Endodermal cell (in vitro differentiated cells): ENCODE data around the gene NIN. TPM values are rescaled to one million over a fixed set of nuclear protein-coding genes. Genes with fewer than 3 reads are reported as not detected.
A peak's percentile ranks its signal among the peaks of the same experiment; 100 is the strongest.

ENCODE experiments used
- DNase-seq: peaks from one replicate; pipeline ENCODE4 v3.0.0-alpha.2; 2017
- H3K27ac ChIP-seq: 2 replicates; pipeline ENCODE4 v1.5.1; 2013; ENCODE audit warnings: mild to moderate bottlenecking, low read depth, low read length, moderate library complexity
- H3K27me3 ChIP-seq: 2 replicates; pipeline ENCODE4 v1.6.1; 2013; ENCODE audit warnings: mild to moderate bottlenecking, low read length, moderate library complexity; ENCODE audit not compliant: insufficient read depth, control insufficient read depth, poor library complexity, severe bottlenecking
- H3K36me3 ChIP-seq: 2 replicates; pipeline ENCODE4 v1.7.0; 2013; ENCODE audit warnings: mild to moderate bottlenecking, low read length, moderate library complexity; ENCODE audit not compliant: control insufficient read depth, insufficient read depth
- H3K4me1 ChIP-seq: one replicate; pipeline ENCODE4 v1.7.0; 2013; ENCODE audit warnings: low read length; ENCODE audit not compliant: control insufficient read depth, insufficient read depth
- H3K4me3 ChIP-seq: 2 replicates; pipeline ENCODE4 v1.5.1; 2013; ENCODE audit warnings: mild to moderate bottlenecking, low read length, moderate library complexity
- H3K9ac ChIP-seq: 2 replicates; pipeline ENCODE4 v1.6.1; 2013; ENCODE audit warnings: mild to moderate bottlenecking, low read length, moderate library complexity; ENCODE audit not compliant: poor library complexity, severe bottlenecking; ENCODE audit errors: extremely low read depth
- H3K9me3 ChIP-seq: 2 replicates; pipeline ENCODE4 v1.6.1; 2013; ENCODE audit warnings: mild to moderate bottlenecking, low read length, moderate library complexity; ENCODE audit not compliant: control insufficient read depth
- H3K27ac Mint-ChIP-seq: 2 replicates; pipeline ENCODE4 v1.8.0; 2020; ENCODE audit warnings: mixed read lengths
- H3K27me3 Mint-ChIP-seq: 2 replicates; pipeline ENCODE4 v1.8.0; 2021; ENCODE audit warnings: mild to moderate bottlenecking, mixed read lengths; ENCODE audit not compliant: insufficient read depth
- H3K36me3 Mint-ChIP-seq: 2 replicates; pipeline ENCODE4 v1.8.0; 2020; ENCODE audit warnings: low read depth, mixed read lengths
- H3K4me1 Mint-ChIP-seq: 2 replicates; pipeline ENCODE4 v1.8.0; 2020; ENCODE audit warnings: mixed read lengths
- H3K4me3 Mint-ChIP-seq: 2 replicates; pipeline ENCODE4 v1.8.0; 2020; ENCODE audit warnings: mild to moderate bottlenecking, moderate library complexity, mixed read lengths
- H3K9me3 Mint-ChIP-seq: 2 replicates; pipeline ENCODE4 v1.8.0; 2020; ENCODE audit warnings: mild to moderate bottlenecking, mixed read lengths
- WGBS, 2 experiments: methylation state at CpG; one replicate each; pipeline versions ENCODE4 v1.1.5 to v1.1.7; 2013; ENCODE audit warnings: missing lambda C conversion rate in 2 of 2, mixed read lengths in 1 of 2; ENCODE audit not compliant: insufficient coverage in 1 of 2, insufficient read length in 1 of 2; 5-methylcytosine and 5-hydroxymethylcytosine counted together
- total RNA-seq, 2 donors: library from RNA; stranded (reverse); fragmentation: NEBNext Ultra II Directional in 1 of 2; extraction: Animal tissue kit (Norgen Biotek cat#: 25700) in 1 of 2; gene quantifications; 2 replicates in 1 of 2; 3 replicates in 1 of 2; pipeline ENCODE4 v1.2.1, GENCODE V29; 2021
- TF ChIP-seq, protein P1 (sequence below): fragments of 200-600 bp; sonication (generic); conservative IDR thresholded peaks from 2 replicates; pipeline ENCODE4 v1.5.0; 2021; ENCODE audit warnings: antibody characterized with exemption, mild to moderate bottlenecking

Gene NIN
- total RNA-seq, 2 donors from 2014 or later = 3.3 to 4.1 TPM

- H3K36me3 Mint-ChIP-seq = no peaks in the 10 kb centered on the region
- no peak overlapping the region for H3K4me3 Mint-ChIP-seq
- no peaks in the 10 kb centered on the region for H3K36me3 ChIP-seq
- H3K9ac ChIP-seq = no peak overlapping the region
- H3K4me1 Mint-ChIP-seq = no peaks in the 10 kb centered on the region
- no peaks in the 10 kb centered on the region for H3K27me3 ChIP-seq
- TF ChIP-seq, protein P1, sequence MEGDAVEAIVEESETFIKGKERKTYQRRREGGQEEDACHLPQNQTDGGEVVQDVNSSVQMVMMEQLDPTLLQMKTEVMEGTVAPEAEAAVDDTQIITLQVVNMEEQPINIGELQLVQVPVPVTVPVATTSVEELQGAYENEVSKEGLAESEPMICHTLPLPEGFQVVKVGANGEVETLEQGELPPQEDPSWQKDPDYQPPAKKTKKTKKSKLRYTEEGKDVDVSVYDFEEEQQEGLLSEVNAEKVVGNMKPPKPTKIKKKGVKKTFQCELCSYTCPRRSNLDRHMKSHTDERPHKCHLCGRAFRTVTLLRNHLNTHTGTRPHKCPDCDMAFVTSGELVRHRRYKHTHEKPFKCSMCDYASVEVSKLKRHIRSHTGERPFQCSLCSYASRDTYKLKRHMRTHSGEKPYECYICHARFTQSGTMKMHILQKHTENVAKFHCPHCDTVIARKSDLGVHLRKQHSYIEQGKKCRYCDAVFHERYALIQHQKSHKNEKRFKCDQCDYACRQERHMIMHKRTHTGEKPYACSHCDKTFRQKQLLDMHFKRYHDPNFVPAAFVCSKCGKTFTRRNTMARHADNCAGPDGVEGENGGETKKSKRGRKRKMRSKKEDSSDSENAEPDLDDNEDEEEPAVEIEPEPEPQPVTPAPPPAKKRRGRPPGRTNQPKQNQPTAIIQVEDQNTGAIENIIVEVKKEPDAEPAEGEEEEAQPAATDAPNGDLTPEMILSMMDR = no peak
- no peaks in the 10 kb centered on the region for H3K9me3 ChIP-seq
- no peak for DNase-seq
- no peak overlapping the region for H3K4me3 ChIP-seq
- WGBS, 2 experiments = 96 to 100% methylated on average over 3 to 4 of the region's 4 CpGs
- no peaks in the 10 kb centered on the region for H3K9me3 Mint-ChIP-seq
- H3K27me3 Mint-ChIP-seq = no peaks in the 10 kb centered on the region
- no peak overlapping the region for H3K27ac Mint-ChIP-seq
- no peak overlapping the region for H3K27ac ChIP-seq
- no peaks in the 10 kb centered on the region for H3K4me1 ChIP-seq
Measured at GRCh38 chr14:50739186-50739585, 91.8 kb downstream of the NIN start.

- H3K4me3 Mint-ChIP-seq = no peak overlapping the region
- no peak for DNase-seq
- Histone ChIP-seq H3K9ac (no peak overlapping the region), H3K27me3 (no peaks in the 10 kb centered on the region), H3K9me3 (no peaks in the 10 kb centered on the region), H3K36me3 (no peaks in the 10 kb centered on the region), H3K4me1 (no peaks in the 10 kb centered on the region), H3K27ac (no peak overlapping the region), H3K4me3 (no peak overlapping the region)
- no peaks in the 10 kb centered on the region for H3K9me3 Mint-ChIP-seq
- no peaks in the 10 kb centered on the region for H3K27me3 Mint-ChIP-seq
- no peaks in the 10 kb centered on the region for H3K4me1 Mint-ChIP-seq
- no peaks in the 10 kb centered on the region for H3K36me3 Mint-ChIP-seq
- 90 to 95% methylated on average over 3 to 6 of the region's 6 CpGs for WGBS, 2 experiments
- no peak overlapping the region for H3K27ac Mint-ChIP-seq
- TF ChIP-seq, protein P1 = no peak
Measured at GRCh38 chr14:50736932-50737419, 94.0 kb downstream of the NIN start.

GRCh38 chr14:50734950-50735695 is 95.8 kb downstream of the NIN start:
- Histone ChIP-seq H3K27ac (no peak overlapping the region), H3K27me3 (no peaks in the 10 kb centered on the region), H3K4me1 (no peaks in the 10 kb centered on the region), H3K4me3 (no peak overlapping the region), H3K36me3 (no peaks in the 10 kb centered on the region), H3K9me3 (no peaks in the 10 kb centered on the region), H3K9ac (no peak overlapping the region)
- Mint-ChIP-seq H3K27me3 (no peaks in the 10 kb centered on the region), H3K9me3 (peaks cover 2% of the 10 kb centered on the region), H3K4me3 (no peak overlapping the region), H3K27ac (no peak overlapping the region), H3K4me1 (no peaks in the 10 kb centered on the region), H3K36me3 (no peaks in the 10 kb centered on the region)
- DNase-seq = no peak
- WGBS, 2 experiments = 81 to 82% methylated on average over 3 to 4 of the region's 4 CpGs
- TF ChIP-seq, protein P1 = peak; percentile 24
